NT2/D1 (cell line): ENCODE results near the gene RABEP1.

ENCODE experiments used
- SUZ12 ChIP-seq: IDR thresholded peaks from 2 replicates; pipeline ENCODE4 v1.6.1; 2011; ENCODE audit not compliant: insufficient read length, insufficient read depth; ENCODE audit errors: extremely low read depth
- YY1 ChIP-seq: IDR thresholded peaks from 2 replicates; pipeline ENCODE4 v1.6.1; 2011; ENCODE audit not compliant: insufficient read length, insufficient read depth
- ZNF274 ChIP-seq: IDR thresholded peaks from 2 replicates; pipeline ENCODE4 v1.6.1; 2011; ENCODE audit warnings: mild to moderate bottlenecking, low read depth, low read length

- no peak for TF ChIP-seq ZNF274
- no peak for TF ChIP-seq YY1
- TF ChIP-seq SUZ12: no peak
Measured at GRCh38 chr17:5234645-5235576, 47.2 kb upstream of the RABEP1 start, which contains the start of gene SCIMP.
